Measurements from ENCODE around the gene DOK3.

Gene DOK3

GRCh38 chr5:177511796-177512675, 2.4 kb upstream of the DOK3 start:
- no peak for DNase-seq

- DNase-seq = no peak
Measured at GRCh38 chr5:177511181-177511580, 1.6 kb upstream of the DOK3 start.

GRCh38 chr5:177510567-177511053, 984 bp upstream of the DOK3 start:
- no peak for DNase-seq

GRCh38 chr5:177509991-177510566, 453 bp upstream of the DOK3 start:
- DNase-seq = no peak

GRCh38 chr5:177508837-177509236, 789 bp downstream of the DOK3 start:
- DNase-seq = no peak

GRCh38 chr5:177508221-177508611, 1.4 kb downstream of the DOK3 start:
- no peak for DNase-seq

- no peak for DNase-seq
Measured at GRCh38 chr5:177507596-177508220, 1.9 kb downstream of the DOK3 start.

GRCh38 chr5:177507165-177507564, 2.5 kb downstream of the DOK3 start:
- DNase-seq = no peak

- no peak for DNase-seq
Measured at GRCh38 chr5:177505075-177505474, 4.6 kb downstream of the DOK3 start.

GRCh38 chr5:177504086-177505056, 5.3 kb downstream of the DOK3 start:
- DNase-seq = no peak

GRCh38 chr5:177503351-177504085, 6.1 kb downstream of the DOK3 start:
- no peak for DNase-seq

GRCh38 chr5:177502886-177503285, 6.7 kb downstream of the DOK3 start:
- no peak for DNase-seq

GRCh38 chr5:177501874-177502678, 7.5 kb downstream of the DOK3 start:
- DNase-seq = no peak

- peak; percentile 91 for DNase-seq
Measured at GRCh38 chr5:177500685-177501522, 8.7 kb downstream of the DOK3 start.

- DNase-seq = no peak
Measured at GRCh38 chr5:177499842-177500241, 9.8 kb downstream of the DOK3 start.

GRCh38 chr5:177498013-177498787, 11.4 kb downstream of the DOK3 start:
- DNase-seq = no peak

- peak; percentile 96 for DNase-seq
Measured at GRCh38 chr5:177497292-177498012, 12.2 kb downstream of the DOK3 start, which contains the start of gene PDLIM7. Gene PDLIM7, minus strand, starts transcription at chr5:177497604. Its CDS starts 1,092 bp downstream, at chr5:177496512.

- DNase-seq = no peak
Measured at GRCh38 chr5:177496727-177497291, 12.8 kb downstream of the DOK3 start.
